ENCODE results near the gene FGD3. TPM values are rescaled to one million over a fixed set of nuclear protein-coding genes. Genes with fewer than 3 reads are reported as not detected.

Gene FGD3
- total RNA-seq, 4 donors from 2014 or later = 4.3 to 5.1 (median 4.9) TPM

- Histone ChIP-seq H3K27me3 (peaks cover 0 to 3% (median 0%) of the 10 kb centered on the region in 4 donors), H3K4me3 (no peak overlapping the region), H3K27ac (replicated peaks in 1 of 4) (no peak overlapping the region), H3K36me3 (no peaks in the 10 kb centered on the region), H3K9me3 (no peaks in the 10 kb centered on the region), H3K4me1 (peaks cover 0 to 10% (median 5%) of the 10 kb centered on the region in 4 donors)
- 96% methylated on average over 3 of the region's 3 CpGs for WGBS
- intact Hi-C loops (cut with DNase I) = no loop called here
- TF ChIP-seq CTCF (IDR thresholded peaks at IDR 0.05) = no peak
- no peak for TF ChIP-seq POLR2A (IDR thresholded peaks at IDR 0.05; ENCODE audit: low read depth)
- TF ChIP-seq POLR2AphosphoS5 (IDR thresholded peaks at IDR 0.05) = no peak
- no peak for TF ChIP-seq EP300 (IDR thresholded peaks at IDR 0.05)
- no peak for DNase-seq (ENCODE audit: extremely low spot score)
Observed at GRCh38 chr9:93066978-93067603, 119.8 kb downstream of the FGD3 start.

- H3K27me3 ChIP-seq = no peaks in the 10 kb centered on the region
- H3K4me1 ChIP-seq = peaks cover 3 to 26% (median 20%) of the 10 kb centered on the region in 4 donors
- no peaks in the 10 kb centered on the region for H3K36me3 ChIP-seq
- TF ChIP-seq POLR2AphosphoS5 (IDR thresholded peaks at IDR 0.05) (no peak), POLR2A (IDR thresholded peaks at IDR 0.05; ENCODE audit: low read depth) (no peak), EP300 (IDR thresholded peaks at IDR 0.05) (no peak), CTCF (IDR thresholded peaks at IDR 0.05) (no peak)
- no peak for DNase-seq (ENCODE audit: extremely low spot score)
- no peak overlapping the region for H3K4me3 ChIP-seq
- intact Hi-C loops (cut with DNase I) = no loop called here
- no peak overlapping the region for H3K27ac ChIP-seq (replicated peaks in 1 of 4)
- 97% methylated on average over 4 of the region's 4 CpGs for WGBS
- no peaks in the 10 kb centered on the region for H3K9me3 ChIP-seq
Observed at GRCh38 chr9:93068956-93069355, 121.6 kb downstream of the FGD3 start.

GRCh38 chr9:93071464-93071863, 124.1 kb downstream of the FGD3 start:
- no peaks in the 10 kb centered on the region for H3K9me3 ChIP-seq
- DNase-seq (ENCODE audit: extremely low spot score) = no peak
- no peaks in the 10 kb centered on the region for H3K27me3 ChIP-seq
- peaks cover 3 to 26% (median 20%) of the 10 kb centered on the region in 4 donors for H3K4me1 ChIP-seq
- H3K27ac ChIP-seq (replicated peaks in 1 of 4) = no peak overlapping the region
- WGBS = 74% methylated on average over 7 of the region's 7 CpGs
- TF ChIP-seq POLR2AphosphoS5 (IDR thresholded peaks at IDR 0.05) = no peak
- intact Hi-C loops (cut with DNase I) = no loop called here
- H3K4me3 ChIP-seq = no peak overlapping the region
- H3K36me3 ChIP-seq = no peaks in the 10 kb centered on the region

GRCh38 chr9:93072383-93072795, 125.1 kb downstream of the FGD3 start:
- intact Hi-C loops (cut with DNase I) = no loop called here
- H3K27ac ChIP-seq (replicated peaks in 1 of 4) = no peak overlapping the region
- no peaks in the 10 kb centered on the region for H3K36me3 ChIP-seq
- H3K4me3 ChIP-seq = no peak overlapping the region
- TF ChIP-seq EP300 (IDR thresholded peaks at IDR 0.05) = no peak
- no peaks in the 10 kb centered on the region for H3K27me3 ChIP-seq
- DNase-seq (ENCODE audit: extremely low spot score) = no peak
- H3K4me1 ChIP-seq = peaks cover 3 to 26% (median 20%) of the 10 kb centered on the region in 4 donors
- H3K9me3 ChIP-seq = no peaks in the 10 kb centered on the region
- 16% methylated on average over 5 of the region's 5 CpGs for whole genome bisulfite sequencing

DNA sequence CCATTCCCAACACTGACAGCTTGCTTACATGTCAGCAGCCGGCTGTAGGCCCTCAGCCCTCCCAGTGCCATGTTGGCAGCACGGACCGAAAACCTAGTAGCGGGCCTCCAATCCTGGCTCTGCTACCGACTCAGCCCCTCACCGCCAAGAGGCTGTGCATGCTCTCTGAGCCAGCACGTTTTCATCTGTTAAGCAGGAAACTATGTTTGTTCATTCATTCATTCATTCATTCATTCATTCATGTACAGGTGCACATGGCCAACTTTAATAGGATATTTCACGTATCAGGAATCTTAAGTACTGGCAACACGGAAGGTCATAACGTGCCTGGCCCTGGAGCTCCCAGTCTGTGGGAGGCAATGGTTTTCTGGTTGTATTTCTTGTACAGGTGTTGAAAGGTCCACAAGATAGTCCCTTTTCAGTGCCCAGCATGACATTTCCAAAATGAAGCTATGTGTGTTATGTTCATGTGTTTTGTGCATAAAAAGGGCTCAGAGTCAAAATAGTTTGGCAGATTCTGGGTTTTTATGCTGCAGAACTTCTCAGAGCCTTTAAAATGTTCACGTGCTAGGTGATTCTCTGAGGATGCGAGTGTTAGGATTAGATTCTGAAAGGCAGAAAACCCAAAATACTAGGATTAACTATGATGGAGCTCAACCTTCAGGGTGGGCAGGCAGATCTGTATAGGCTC, 128.9 kb downstream of the FGD3 start:
- WGBS = 90% methylated on average over 10 of the region's 12 CpGs

More for the DNA sequence above, 128.9 kb downstream of the FGD3 start:
- DNase-seq (ENCODE audit: extremely low spot score) = no peak
- no peak overlapping the region for H3K27ac ChIP-seq (replicated peaks in 1 of 4)
- no peak overlapping the region for H3K4me3 ChIP-seq
- intact Hi-C loops (cut with DNase I) = no loop called here
- no peaks in the 10 kb centered on the region for H3K9me3 ChIP-seq
- no peaks in the 10 kb centered on the region for H3K36me3 ChIP-seq
- no peak for TF ChIP-seq POLR2AphosphoS5 (IDR thresholded peaks at IDR 0.05)
- TF ChIP-seq CTCF (IDR thresholded peaks at IDR 0.05) = no peak
- TF ChIP-seq POLR2A (IDR thresholded peaks at IDR 0.05; ENCODE audit: low read depth) = no peak
- no peak for TF ChIP-seq EP300 (IDR thresholded peaks at IDR 0.05)
- H3K4me1 ChIP-seq = peaks cover 3 to 24% (median 20%) of the 10 kb centered on the region in 4 donors
- H3K27me3 ChIP-seq = no peaks in the 10 kb centered on the region

Data from esophagus muscularis mucosa (tissue), 4 donors.